ENCODE measurements around the gene TXNRD1. TPM values are rescaled to one million over a fixed set of nuclear protein-coding genes. Genes with fewer than 3 reads are reported as not detected.
"Not testable (repeated sequence)": the region's sequence is repeated elsewhere in the genome, so short reads cannot be mapped to it uniquely, and the experiment has no call there.

TXNRD1 gene
- total RNA-seq, 1 donor from 2014 or later = 100 TPM

GRCh38 chr12:104323899-104324298 lies 108.3 kb downstream of the TXNRD1 start:
- Mint-ChIP-seq H3K9me3 (ENCODE audit: unreplicated experiment) (no peaks in the 10 kb centered on the region), H3K4me1 (ENCODE audit: unreplicated experiment) (no peaks in the 10 kb centered on the region), H3K27me3 (ENCODE audit: unreplicated experiment) (no peaks in the 10 kb centered on the region)

GRCh38 chr12:104328278-104328677 lies 112.7 kb downstream of the TXNRD1 start:
- peaks cover 38% of the 10 kb centered on the region for H3K36me3 Mint-ChIP-seq (ENCODE audit: unreplicated experiment)
- H3K4me1 Mint-ChIP-seq (ENCODE audit: unreplicated experiment); H3K27me3 Mint-ChIP-seq (ENCODE audit: unreplicated experiment); H3K9me3 Mint-ChIP-seq (ENCODE audit: unreplicated experiment); DNase-seq (ENCODE audit: extremely low spot score, unreplicated experiment); H3K4me3 Mint-ChIP-seq (ENCODE audit: unreplicated experiment); H3K27ac Mint-ChIP-seq (ENCODE audit: unreplicated experiment): not testable (repeated sequence)

More at GRCh38 chr12:104323899-104324298, 108.3 kb downstream of the TXNRD1 start:
- DNase-seq (ENCODE audit: extremely low spot score, unreplicated experiment) = no peak
- no peak overlapping the region for H3K4me3 Mint-ChIP-seq (ENCODE audit: unreplicated experiment)
- H3K36me3 Mint-ChIP-seq (ENCODE audit: unreplicated experiment) = peaks cover 53% of the 10 kb centered on the region
- no peak for TF ChIP-seq CTCF (IDR thresholded peaks at IDR 0.05)
- no peak overlapping the region for H3K27ac Mint-ChIP-seq (ENCODE audit: unreplicated experiment)

- no peak for DNase-seq (ENCODE audit: extremely low spot score, unreplicated experiment)
- no peaks in the 10 kb centered on the region for H3K27me3 Mint-ChIP-seq (ENCODE audit: unreplicated experiment)
- H3K4me3 Mint-ChIP-seq (ENCODE audit: unreplicated experiment) = no peak overlapping the region
- H3K27ac Mint-ChIP-seq (ENCODE audit: unreplicated experiment) = peak overlapping the region; percentile 10
- H3K36me3 Mint-ChIP-seq (ENCODE audit: unreplicated experiment) = peaks cover 41% of the 10 kb centered on the region
- H3K9me3 Mint-ChIP-seq (ENCODE audit: unreplicated experiment) = no peaks in the 10 kb centered on the region
- TF ChIP-seq CTCF (IDR thresholded peaks at IDR 0.05) = no peak
- no peaks in the 10 kb centered on the region for H3K4me1 Mint-ChIP-seq (ENCODE audit: unreplicated experiment)
These were observed 113.2 kb downstream of the TXNRD1 start for GRCh38 chr12:104328790-104329189.

- H3K4me3 Mint-ChIP-seq (ENCODE audit: unreplicated experiment) = no peak overlapping the region
- no peak for DNase-seq (ENCODE audit: extremely low spot score, unreplicated experiment)
- no peaks in the 10 kb centered on the region for H3K9me3 Mint-ChIP-seq (ENCODE audit: unreplicated experiment)
- TF ChIP-seq CTCF (IDR thresholded peaks at IDR 0.05) = no peak
- H3K27me3 Mint-ChIP-seq (ENCODE audit: unreplicated experiment) = no peaks in the 10 kb centered on the region
- peaks cover 40% of the 10 kb centered on the region for H3K36me3 Mint-ChIP-seq (ENCODE audit: unreplicated experiment)
- no peaks in the 10 kb centered on the region for H3K4me1 Mint-ChIP-seq (ENCODE audit: unreplicated experiment)
- H3K27ac Mint-ChIP-seq (ENCODE audit: unreplicated experiment) = no peak overlapping the region
These were observed 114.3 kb downstream of the TXNRD1 start for GRCh38 chr12:104329707-104330532.

GRCh38 chr12:104331376-104331775 lies 115.8 kb downstream of the TXNRD1 start:
- H3K27me3 Mint-ChIP-seq (ENCODE audit: unreplicated experiment) = no peaks in the 10 kb centered on the region
- H3K4me3 Mint-ChIP-seq (ENCODE audit: unreplicated experiment) = no peak overlapping the region
- no peaks in the 10 kb centered on the region for H3K4me1 Mint-ChIP-seq (ENCODE audit: unreplicated experiment)
- H3K27ac Mint-ChIP-seq (ENCODE audit: unreplicated experiment) = no peak overlapping the region
- peaks cover 32% of the 10 kb centered on the region for H3K36me3 Mint-ChIP-seq (ENCODE audit: unreplicated experiment)
- no peaks in the 10 kb centered on the region for H3K9me3 Mint-ChIP-seq (ENCODE audit: unreplicated experiment)
- no peak for DNase-seq (ENCODE audit: extremely low spot score, unreplicated experiment)
- TF ChIP-seq CTCF (IDR thresholded peaks at IDR 0.05) = no peak

- not testable (repeated sequence) for H3K4me3 Mint-ChIP-seq (ENCODE audit: unreplicated experiment); H3K27ac Mint-ChIP-seq (ENCODE audit: unreplicated experiment); H3K9me3 Mint-ChIP-seq (ENCODE audit: unreplicated experiment); H3K4me1 Mint-ChIP-seq (ENCODE audit: unreplicated experiment); DNase-seq (ENCODE audit: extremely low spot score, unreplicated experiment); H3K27me3 Mint-ChIP-seq (ENCODE audit: unreplicated experiment)
- peaks cover 26% of the 10 kb centered on the region for H3K36me3 Mint-ChIP-seq (ENCODE audit: unreplicated experiment)
These were observed 116.7 kb downstream of the TXNRD1 start for GRCh38 chr12:104332273-104332672.
